HUES64 (cell line): ENCODE measurements around the gene CEP76.

Experiments
- H3K27ac ChIP-seq: 2 replicates; pipeline ENCODE4 v1.7.0; 2013; ENCODE audit warnings: low read depth, low read length, inconsistent platforms
- H3K27me3 ChIP-seq: 2 replicates; pipeline ENCODE4 v1.6.1; 2013; ENCODE audit warnings: mild to moderate bottlenecking, low read length; ENCODE audit not compliant: insufficient read depth
- H3K36me3 ChIP-seq: 2 replicates; pipeline ENCODE4 v1.6.1; 2013; ENCODE audit warnings: mild to moderate bottlenecking, low read length; ENCODE audit not compliant: insufficient read depth
- H3K4me1 ChIP-seq: 2 replicates; pipeline ENCODE4 v1.6.1; 2013; ENCODE audit warnings: mild to moderate bottlenecking, low read length, moderate library complexity; ENCODE audit not compliant: insufficient read depth
- H3K4me3 ChIP-seq: 2 replicates; pipeline ENCODE4 v1.5.1; 2013; ENCODE audit warnings: mild to moderate bottlenecking, low read length, moderate library complexity
- H3K9ac ChIP-seq: 2 replicates; pipeline ENCODE4 v1.6.1; 2013; ENCODE audit warnings: mild to moderate bottlenecking, low read depth, low read length
- H3K9me3 ChIP-seq: 2 replicates; pipeline ENCODE4 v1.6.1; 2013; ENCODE audit warnings: low read depth, low read length; ENCODE audit not compliant: insufficient read depth
- WGBS: fragments of 150-250, 120-280 bp; methylation state at CpG from one replicate; pipeline ENCODE4 v1.1.7; 2013; ENCODE audit warnings: missing lambda C conversion rate; 5-methylcytosine and 5-hydroxymethylcytosine counted together

The CEP76 gene

DNA sequence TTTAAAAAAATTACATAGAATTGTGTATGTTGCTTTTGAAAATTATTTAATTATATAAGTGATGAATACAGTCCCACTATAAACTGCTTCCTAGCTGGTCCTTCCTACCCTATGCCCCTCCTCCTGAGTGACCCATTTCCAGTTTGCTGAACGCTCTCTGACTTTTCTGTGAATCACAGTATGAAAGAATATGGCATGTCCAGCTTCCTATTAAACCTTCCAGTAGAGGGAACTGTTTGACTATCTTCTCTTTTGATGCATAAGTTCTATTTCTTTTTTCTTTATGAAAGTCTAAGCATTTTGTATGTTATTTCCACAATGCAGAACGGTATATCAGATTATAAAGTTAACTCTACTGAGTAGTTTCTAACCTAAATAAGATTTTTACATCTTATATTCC, 41.6 kb upstream of the CEP76 start:
- H3K4me3 ChIP-seq = no peak overlapping the region
- 0% methylated on average over 1 of the region's 2 CpGs for WGBS
- H3K36me3 ChIP-seq = no peaks in the 10 kb centered on the region

DNA sequence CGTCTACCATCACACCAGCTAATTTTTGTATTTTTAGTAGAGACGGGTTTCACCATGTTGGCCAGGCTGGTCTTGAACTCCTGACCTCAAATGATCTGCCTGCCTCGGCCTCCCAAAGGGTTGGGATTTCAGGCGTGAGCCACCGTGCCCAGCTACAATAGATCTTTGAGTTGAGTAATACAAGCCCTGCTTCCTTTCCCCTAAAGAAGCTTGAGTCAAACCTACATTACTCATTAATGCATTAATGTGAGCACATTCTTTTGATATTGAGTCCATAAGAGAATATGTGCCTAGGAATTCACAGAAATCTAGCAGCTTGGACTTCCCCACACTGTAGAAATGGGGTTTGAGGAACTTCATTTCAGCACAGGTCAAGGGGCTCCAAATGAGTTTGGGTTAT, 39.9 kb upstream of the CEP76 start:
- 96% methylated on average over 5 of the region's 5 CpGs for WGBS
- H3K4me1 ChIP-seq = no peaks in the 10 kb centered on the region
- H3K4me3 ChIP-seq = no peak overlapping the region
- H3K9me3 ChIP-seq = no peaks in the 10 kb centered on the region
- H3K9ac ChIP-seq = no peak overlapping the region
- no peaks in the 10 kb centered on the region for H3K36me3 ChIP-seq
- no peak overlapping the region for H3K27ac ChIP-seq
- no peaks in the 10 kb centered on the region for H3K27me3 ChIP-seq

More for the DNA sequence above, 41.6 kb upstream of the CEP76 start:
- H3K9ac ChIP-seq = no peak overlapping the region
- no peak overlapping the region for H3K27ac ChIP-seq
- H3K9me3 ChIP-seq = no peaks in the 10 kb centered on the region
- H3K27me3 ChIP-seq = no peaks in the 10 kb centered on the region
- H3K4me1 ChIP-seq = no peaks in the 10 kb centered on the region

DNA sequence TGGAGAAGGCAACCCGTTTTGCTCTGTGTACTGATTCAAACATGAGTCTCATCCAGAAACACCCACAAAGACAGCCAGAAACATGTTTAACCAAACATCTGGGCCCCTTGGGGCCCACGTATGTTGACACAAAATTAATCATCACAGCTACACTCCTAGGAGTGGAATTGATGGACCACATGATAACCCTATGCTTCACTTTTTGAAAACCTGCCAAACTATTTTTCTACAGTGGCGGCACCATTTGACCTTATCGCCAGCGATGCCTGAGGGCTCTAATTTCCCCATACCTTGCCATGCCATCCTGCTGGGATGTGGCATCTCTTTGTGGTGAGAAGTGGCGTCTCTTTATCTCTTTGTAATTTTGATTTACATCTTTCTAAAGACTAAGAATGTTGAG, 38.8 kb upstream of the CEP76 start:
- Histone ChIP-seq H3K27me3 (no peaks in the 10 kb centered on the region), H3K9ac (no peak overlapping the region), H3K9me3 (no peaks in the 10 kb centered on the region), H3K4me3 (no peak overlapping the region), H3K27ac (no peak overlapping the region), H3K4me1 (no peaks in the 10 kb centered on the region), H3K36me3 (no peaks in the 10 kb centered on the region)
- WGBS = 94% methylated on average over 5 of the region's 6 CpGs

DNA sequence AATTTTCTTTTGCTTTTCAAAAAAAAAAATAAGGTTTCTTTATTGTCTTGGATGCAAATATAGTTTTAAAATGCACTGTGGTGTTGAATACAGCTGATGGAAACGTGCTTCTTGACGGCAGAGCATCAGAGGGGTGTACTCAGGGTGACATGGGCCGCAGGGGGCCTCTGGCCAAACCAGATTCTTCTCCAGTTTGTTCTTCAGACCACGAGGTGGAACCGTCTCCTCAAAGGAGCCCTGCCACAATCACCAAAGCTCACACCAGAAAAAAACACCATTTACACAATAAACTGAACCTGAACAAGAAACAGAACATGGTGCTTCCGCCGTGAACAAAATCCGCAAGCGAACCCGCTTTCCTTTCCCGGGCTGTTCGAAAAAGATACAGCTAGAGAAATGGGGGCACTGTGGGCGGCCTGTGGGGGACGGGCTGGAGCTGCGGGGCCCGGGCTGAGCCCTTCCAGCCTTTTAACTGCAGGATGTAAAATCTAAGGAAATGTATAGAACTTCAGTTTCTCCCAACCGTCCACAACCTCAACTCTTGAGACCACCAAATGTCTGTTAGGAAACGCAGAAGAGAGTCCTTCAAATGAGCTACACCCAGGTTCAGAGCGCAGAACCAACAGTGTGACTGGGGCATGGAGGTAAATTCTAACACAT, 34.9 kb upstream of the CEP76 start:
- Histone ChIP-seq H3K4me3 (no peak overlapping the region), H3K27me3 (no peaks in the 10 kb centered on the region), H3K9ac (no peak overlapping the region), H3K27ac (no peak overlapping the region), H3K36me3 (no peaks in the 10 kb centered on the region), H3K9me3 (no peaks in the 10 kb centered on the region), H3K4me1 (no peaks in the 10 kb centered on the region)
- WGBS = 96% methylated on average over 19 of the region's 19 CpGs

DNA sequence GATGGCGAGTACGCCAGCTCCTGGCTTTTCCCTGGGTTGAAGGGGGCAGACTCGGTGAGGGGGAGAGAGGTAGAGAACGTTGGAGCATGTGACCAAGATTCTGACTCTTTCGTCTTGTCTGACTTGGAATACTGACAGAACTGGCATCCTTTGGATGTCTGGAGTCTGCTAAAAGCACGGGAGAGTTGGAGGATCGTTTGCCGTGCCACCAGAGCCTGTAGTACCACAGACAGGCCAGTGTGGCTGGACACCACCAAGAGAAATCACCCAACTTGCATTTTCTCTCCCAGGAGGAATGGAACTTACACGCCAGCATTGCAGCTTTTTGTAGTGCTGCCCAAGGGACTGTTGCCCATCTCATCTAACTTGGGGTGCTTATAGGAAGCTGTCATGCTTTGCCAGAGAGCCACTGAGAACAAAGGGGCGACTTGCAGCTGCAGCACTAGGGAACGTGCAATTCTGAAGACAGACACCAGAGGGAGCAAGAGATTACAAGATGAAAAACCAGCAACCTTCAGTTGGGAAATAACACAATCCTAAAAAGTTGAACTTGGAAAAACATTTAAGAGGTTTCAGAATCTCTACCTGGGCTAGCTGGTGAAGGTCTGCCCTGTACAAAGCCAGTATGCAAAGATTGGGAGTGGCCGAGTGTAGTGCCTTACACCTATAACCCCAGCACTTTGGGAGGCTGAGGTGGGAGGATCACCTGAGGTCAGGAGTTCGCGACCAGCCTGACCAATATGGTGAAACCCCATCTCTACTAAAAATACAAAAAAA, 24.4 kb upstream of the CEP76 start:
- 80% methylated on average over 14 of the region's 14 CpGs for WGBS
- Histone ChIP-seq H3K27ac (no peak overlapping the region; the same call in 1 of the 2 replicates), H3K27me3 (no peaks in the 10 kb centered on the region), H3K9me3 (peaks cover 10% of the 10 kb centered on the region), H3K4me1 (no peaks in the 10 kb centered on the region; the same call in 1 of the 2 replicates), H3K9ac (no peak overlapping the region), H3K36me3 (peaks cover 40% of the 10 kb centered on the region), H3K4me3 (no peak overlapping the region)

DNA sequence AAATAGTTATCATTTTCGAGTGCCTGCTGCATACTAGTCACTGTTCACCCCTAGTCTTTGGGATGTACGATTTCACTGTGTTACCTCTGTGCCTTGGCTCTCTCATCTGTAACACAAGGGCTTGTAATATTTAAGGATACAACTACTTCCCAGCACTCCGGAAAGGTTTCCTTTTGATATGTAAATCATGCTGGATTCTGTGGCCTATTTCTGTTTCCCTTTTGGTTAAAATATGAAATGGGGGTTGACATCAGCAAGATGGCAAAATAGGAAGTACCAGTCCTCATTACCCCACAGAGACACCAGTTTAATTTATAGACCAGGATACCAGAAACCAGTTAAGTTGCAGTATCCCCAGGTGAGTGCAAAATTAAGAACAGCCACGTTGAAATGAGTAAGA, 23.8 kb upstream of the CEP76 start:
- Histone ChIP-seq H3K36me3 (peaks cover 47% of the 10 kb centered on the region), H3K27me3 (no peaks in the 10 kb centered on the region), H3K9ac (no peak overlapping the region), H3K4me1 (no peaks in the 10 kb centered on the region; the same call in 1 of the 2 replicates), H3K4me3 (no peak overlapping the region), H3K9me3 (peaks cover 10% of the 10 kb centered on the region), H3K27ac (no peak overlapping the region; the same call in 1 of the 2 replicates)
- 73% methylated on average over 2 of the region's 4 CpGs for WGBS

DNA sequence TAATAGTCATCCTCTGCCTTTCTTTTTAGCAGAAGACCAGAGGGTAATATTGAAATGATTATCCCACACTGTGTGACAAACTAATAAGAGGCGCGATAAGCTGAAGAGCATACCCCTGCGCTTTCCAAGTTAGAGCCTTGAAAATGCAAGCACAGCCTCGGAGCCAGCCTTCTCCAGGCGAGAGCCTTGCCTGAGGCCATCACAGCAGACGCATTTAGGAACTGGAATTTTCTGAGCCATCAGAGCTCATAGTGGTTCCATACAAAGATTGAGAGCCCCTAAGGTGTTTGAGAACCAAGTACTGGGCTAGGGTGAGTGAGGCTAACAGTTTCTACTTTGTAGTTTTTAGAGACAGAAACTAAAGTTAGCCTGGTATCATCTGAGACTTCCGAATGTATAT, 20.2 kb upstream of the CEP76 start:
- Histone ChIP-seq H3K4me3 (no peak overlapping the region), H3K27ac (no peak overlapping the region), H3K9me3 (no peaks in the 10 kb centered on the region), H3K36me3 (peaks cover 79% of the 10 kb centered on the region), H3K9ac (no peak overlapping the region), H3K4me1 (no peaks in the 10 kb centered on the region; the same call in 1 of the 2 replicates), H3K27me3 (no peaks in the 10 kb centered on the region)
- 79% methylated on average over 7 of the region's 7 CpGs for WGBS

DNA sequence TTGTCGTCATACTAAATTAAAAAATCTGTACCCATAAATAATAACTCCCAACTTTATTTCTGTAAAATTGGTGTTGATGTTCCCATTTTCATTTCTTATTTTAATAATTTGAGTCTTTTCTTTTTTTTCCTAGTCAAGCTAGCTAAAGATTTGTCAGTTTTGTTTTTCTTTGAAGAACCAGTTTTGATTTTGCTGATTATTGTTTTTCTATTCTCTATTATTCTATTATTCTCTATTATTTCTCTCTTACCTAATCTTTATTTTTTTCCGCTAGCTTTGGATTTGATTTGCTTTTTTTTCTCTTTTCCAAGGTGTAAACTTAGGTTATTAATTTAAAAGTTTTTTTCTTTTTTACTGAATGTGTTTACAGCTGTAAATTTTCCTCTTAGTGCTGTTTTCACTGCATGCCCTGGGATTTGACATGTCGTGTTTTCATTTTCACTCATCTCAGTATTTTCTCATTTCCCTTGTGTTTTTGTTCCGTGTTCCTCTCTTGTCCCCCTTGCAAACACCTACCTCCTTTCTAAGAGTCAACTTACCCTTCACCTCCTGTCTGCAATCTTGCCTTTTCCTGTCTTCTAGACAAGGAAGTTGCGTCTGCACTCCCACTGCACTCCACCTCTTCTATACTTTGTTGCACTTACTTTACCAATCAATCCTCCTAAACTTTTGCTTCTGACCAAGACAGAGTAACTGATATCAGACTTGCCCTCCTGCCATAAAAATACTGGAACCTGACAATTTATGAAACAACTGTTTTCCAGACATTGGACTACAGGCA, 19.2 kb upstream of the CEP76 start:
- H3K27me3 ChIP-seq = no peaks in the 10 kb centered on the region
- no peak overlapping the region for H3K27ac ChIP-seq
- WGBS = 95% methylated on average over 4 of the region's 5 CpGs
- H3K4me1 ChIP-seq = no peaks in the 10 kb centered on the region; the same call in 1 of the 2 replicates
- peaks cover 88% of the 10 kb centered on the region for H3K36me3 ChIP-seq
- no peaks in the 10 kb centered on the region for H3K9me3 ChIP-seq
- H3K4me3 ChIP-seq = no peak overlapping the region
- no peak overlapping the region for H3K9ac ChIP-seq

DNA sequence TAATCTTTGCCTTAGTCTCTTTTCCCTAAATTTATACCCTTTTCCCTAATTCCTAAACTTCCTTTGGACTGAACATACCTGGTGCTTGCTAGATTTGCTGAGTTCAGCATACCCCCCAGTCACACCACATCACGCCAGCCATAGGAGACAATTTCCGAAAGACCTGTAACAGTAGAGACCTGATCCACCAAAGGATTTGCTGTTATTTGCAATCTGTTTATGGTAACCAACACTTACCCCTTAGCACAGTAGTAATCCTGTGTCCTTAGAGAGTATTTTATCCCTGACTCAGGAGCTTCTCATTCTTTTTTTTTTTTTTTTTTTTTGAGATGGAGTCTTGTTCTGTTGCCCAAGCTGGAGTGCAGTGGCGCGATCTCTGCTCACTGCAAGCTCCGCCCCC, 8.9 kb upstream of the CEP76 start:
- H3K9ac ChIP-seq = no peak overlapping the region
- H3K27me3 ChIP-seq = no peaks in the 10 kb centered on the region
- no peak overlapping the region for H3K27ac ChIP-seq
- peaks cover 76% of the 10 kb centered on the region for H3K36me3 ChIP-seq
- no peak overlapping the region for H3K4me3 ChIP-seq
- no peaks in the 10 kb centered on the region for H3K4me1 ChIP-seq
- no peaks in the 10 kb centered on the region for H3K9me3 ChIP-seq
- 95% methylated on average over 5 of the region's 5 CpGs for WGBS

DNA sequence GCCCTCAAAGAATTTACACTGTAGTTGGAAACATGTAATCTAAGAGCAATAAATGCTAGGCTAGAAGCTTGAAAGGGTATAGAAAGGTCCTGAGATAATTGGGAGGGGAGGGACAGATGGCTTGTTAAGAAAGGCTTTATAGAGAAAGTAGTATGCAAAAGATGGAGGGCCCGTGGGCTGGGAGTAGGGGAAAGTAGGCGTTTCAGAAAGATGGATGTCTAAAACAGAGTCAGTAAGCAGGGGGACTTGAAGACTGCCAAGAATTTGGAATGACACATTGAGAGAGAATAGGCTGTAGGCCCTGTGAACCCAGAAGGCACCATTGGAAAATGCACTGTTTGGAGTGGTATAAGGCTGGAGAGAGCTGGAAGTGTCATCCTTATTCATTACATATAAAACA, 1.1 kb upstream of the CEP76 start:
- Histone ChIP-seq H3K9me3 (no peaks in the 10 kb centered on the region), H3K9ac (peak overlapping the region; percentile 98), H3K36me3 (peaks cover 52% of the 10 kb centered on the region), H3K4me1 (peaks cover 10% of the 10 kb centered on the region), H3K4me3 (peak overlapping the region; percentile 97), H3K27me3 (no peaks in the 10 kb centered on the region), H3K27ac (no peak overlapping the region)
- 9% methylated on average over 2 of the region's 2 CpGs for WGBS

DNA sequence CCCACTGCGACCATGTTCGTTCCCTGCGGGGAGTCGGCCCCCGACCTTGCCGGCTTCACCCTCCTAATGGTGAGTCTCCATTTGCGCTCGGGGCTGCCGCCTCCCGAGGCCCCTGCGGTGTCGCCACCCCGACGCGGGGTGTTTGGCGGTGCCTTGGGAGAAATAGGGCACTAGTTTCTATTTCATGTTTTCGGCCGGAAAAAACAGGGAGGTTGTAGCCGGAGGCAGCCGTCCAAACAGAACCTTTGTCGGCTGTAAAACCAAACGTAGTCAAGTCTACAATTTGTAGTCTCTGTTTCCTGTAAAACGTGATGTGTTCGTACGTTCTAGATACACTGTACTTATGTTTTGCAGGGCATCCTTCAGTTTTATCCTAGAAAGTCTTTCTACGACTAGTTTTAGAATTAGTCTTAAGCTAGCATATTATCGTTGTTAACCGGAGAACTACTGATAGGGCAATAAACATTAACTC, 609 bp upstream of the CEP76 start:
- H3K36me3 ChIP-seq = peaks cover 53% of the 10 kb centered on the region
- no peaks in the 10 kb centered on the region for H3K27me3 ChIP-seq
- H3K9ac ChIP-seq = peak overlapping the region; percentile 98
- peaks cover 10% of the 10 kb centered on the region for H3K4me1 ChIP-seq
- peak overlapping the region; percentile 97 for H3K4me3 ChIP-seq
- H3K9me3 ChIP-seq = no peaks in the 10 kb centered on the region
- WGBS = under 1% methylated on average over 28 of the region's 28 CpGs
- peak overlapping the region; percentile 94 for H3K27ac ChIP-seq
